HepG2 (cell line): ENCODE results near the gene GUCY1A2. TPM values are rescaled to one million over a fixed set of nuclear protein-coding genes. Genes with fewer than 3 reads are reported as not detected.

ENCODE experiments used
- AFF4 ChIP-seq: sonication (generic); formaldehyde crosslinking; IDR thresholded peaks from 2 replicates; pipeline ENCODE4 v1.4.0; 2020; ENCODE audit warnings: missing genetic modification reagents
- ARID3A ChIP-seq: IDR thresholded peaks from 2 replicates; pipeline ENCODE4 v1.6.1; 2012; ENCODE audit warnings: low read depth, low read length, improper control_type of control experiment
- FOXJ3 ChIP-seq: sonication (generic); formaldehyde crosslinking; IDR thresholded peaks from 2 replicates; pipeline ENCODE4 v1.4.0; 2020; ENCODE audit warnings: missing genetic modification reagents, mild to moderate bottlenecking, borderline replicate concordance
- KLF11 ChIP-seq: IDR thresholded peaks from 2 replicates; pipeline ENCODE4 v1.6.1; 2016; ENCODE audit warnings: missing compliant biosample characterization
- RARG ChIP-seq: sonication (generic); formaldehyde crosslinking; IDR thresholded peaks from 2 replicates; pipeline ENCODE4 v1.4.0; 2020; ENCODE audit warnings: low read depth, mild to moderate bottlenecking, missing genetic modification reagents
- ZBTB43 ChIP-seq: sonication (generic); formaldehyde crosslinking; conservative IDR thresholded peaks from 2 replicates; pipeline ENCODE4 v1.4.0; 2020; ENCODE audit warnings: missing genetic modification reagents
- ZMYM4 ChIP-seq: sonication (generic); formaldehyde crosslinking; IDR thresholded peaks from 2 replicates; pipeline ENCODE4 v1.8.1; 2023; ENCODE audit warnings: mild to moderate bottlenecking, missing genetic modification reagents
- ZSCAN12 ChIP-seq: sonication (generic); formaldehyde crosslinking; IDR thresholded peaks from 2 replicates; pipeline ENCODE4 v1.9.0; 2021; ENCODE audit warnings: mild to moderate bottlenecking, missing genetic modification reagents
- polyA plus RNA-seq, 8 experiments: library from polyadenylated mRNA; depleted of rRNA in 3 of 8; stranded (reverse) in 7 of 8; unstranded in 1 of 8; fragments of >200 nt; fragmentation: Illumina TruSeq in 4 of 8; extraction: Trizol in 4 of 8; gene quantifications; 2 replicates each; pipeline versions ENCODE4 v1.2.1 to v1.2.3, GENCODE V29; 2011 to 2016; ENCODE audit warnings: low read depth in 4 of 8, missing spikeins in 1 of 8, mixed read lengths in 1 of 8; ENCODE audit not compliant: insufficient read depth in 1 of 8
- total RNA-seq, 5 experiments: library from RNA; depleted of rRNA; stranded (reverse); fragments of >200 nt; fragmentation: Illumina TruSeq; extraction: Trizol; gene quantifications; 2 replicates each; pipeline ENCODE4 v1.2.3, GENCODE V29; 2016; ENCODE audit warnings: low read depth in 1 of 5

GUCY1A2 gene
- total and polyA plus RNA-seq, 2 of the 13 experiments (the other 11 are each of a cell fraction or from before 2014, with no cell fraction given), result 0.01 to 0.07 TPM

- TF ChIP-seq ARID3A (no peak), ZMYM4 (no peak), ZBTB43 (no peak), KLF11 (CRISPR knock-in tag) (no peak), FOXJ3 (CRISPR knock-in tag) (no peak), RARG (no peak), ZSCAN12 (CRISPR knock-in tag) (no peak), AFF4 (CRISPR knock-in tag) (no peak)
These were observed 289.4 kb downstream of the GUCY1A2 start (continued) for GRCh38 chr11:106728859-106729258.
